VCaP (cell line): ENCODE measurements around the gene BCAS3.
A peak's percentile ranks its signal among the peaks of the same experiment; 100 is the strongest.

ENCODE experiments used
- H3K27ac ChIP-seq: fragments of 450-650 bp; 2 replicates; pipeline ENCODE4 v1.5.1; 2017
- TF ChIP-seq, protein P1 (sequence below): fragments of 450-650 bp; conservative IDR thresholded peaks from 2 replicates; pipeline ENCODE4 v1.5.1; 2017; ENCODE audit warnings: mild to moderate bottlenecking, moderate library complexity

The BCAS3 gene

DNA sequence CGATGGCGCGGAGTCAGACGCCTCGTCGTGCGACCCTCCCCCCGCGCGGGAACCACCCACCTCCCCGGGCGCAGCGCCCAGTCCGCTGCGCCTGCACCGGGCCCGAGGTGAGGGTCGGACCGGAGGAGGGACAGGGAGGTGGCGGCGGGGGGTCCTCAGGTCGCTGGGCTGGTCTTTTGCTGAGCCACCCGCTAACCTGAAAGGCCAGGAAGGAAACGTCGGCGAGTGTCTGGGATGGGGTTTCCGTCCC is 726.9 kb downstream of the BCAS3 start:
- H3K27ac ChIP-seq, result no peak overlapping the region
- TF ChIP-seq, protein P1, sequence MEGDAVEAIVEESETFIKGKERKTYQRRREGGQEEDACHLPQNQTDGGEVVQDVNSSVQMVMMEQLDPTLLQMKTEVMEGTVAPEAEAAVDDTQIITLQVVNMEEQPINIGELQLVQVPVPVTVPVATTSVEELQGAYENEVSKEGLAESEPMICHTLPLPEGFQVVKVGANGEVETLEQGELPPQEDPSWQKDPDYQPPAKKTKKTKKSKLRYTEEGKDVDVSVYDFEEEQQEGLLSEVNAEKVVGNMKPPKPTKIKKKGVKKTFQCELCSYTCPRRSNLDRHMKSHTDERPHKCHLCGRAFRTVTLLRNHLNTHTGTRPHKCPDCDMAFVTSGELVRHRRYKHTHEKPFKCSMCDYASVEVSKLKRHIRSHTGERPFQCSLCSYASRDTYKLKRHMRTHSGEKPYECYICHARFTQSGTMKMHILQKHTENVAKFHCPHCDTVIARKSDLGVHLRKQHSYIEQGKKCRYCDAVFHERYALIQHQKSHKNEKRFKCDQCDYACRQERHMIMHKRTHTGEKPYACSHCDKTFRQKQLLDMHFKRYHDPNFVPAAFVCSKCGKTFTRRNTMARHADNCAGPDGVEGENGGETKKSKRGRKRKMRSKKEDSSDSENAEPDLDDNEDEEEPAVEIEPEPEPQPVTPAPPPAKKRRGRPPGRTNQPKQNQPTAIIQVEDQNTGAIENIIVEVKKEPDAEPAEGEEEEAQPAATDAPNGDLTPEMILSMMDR, result no peak

DNA sequence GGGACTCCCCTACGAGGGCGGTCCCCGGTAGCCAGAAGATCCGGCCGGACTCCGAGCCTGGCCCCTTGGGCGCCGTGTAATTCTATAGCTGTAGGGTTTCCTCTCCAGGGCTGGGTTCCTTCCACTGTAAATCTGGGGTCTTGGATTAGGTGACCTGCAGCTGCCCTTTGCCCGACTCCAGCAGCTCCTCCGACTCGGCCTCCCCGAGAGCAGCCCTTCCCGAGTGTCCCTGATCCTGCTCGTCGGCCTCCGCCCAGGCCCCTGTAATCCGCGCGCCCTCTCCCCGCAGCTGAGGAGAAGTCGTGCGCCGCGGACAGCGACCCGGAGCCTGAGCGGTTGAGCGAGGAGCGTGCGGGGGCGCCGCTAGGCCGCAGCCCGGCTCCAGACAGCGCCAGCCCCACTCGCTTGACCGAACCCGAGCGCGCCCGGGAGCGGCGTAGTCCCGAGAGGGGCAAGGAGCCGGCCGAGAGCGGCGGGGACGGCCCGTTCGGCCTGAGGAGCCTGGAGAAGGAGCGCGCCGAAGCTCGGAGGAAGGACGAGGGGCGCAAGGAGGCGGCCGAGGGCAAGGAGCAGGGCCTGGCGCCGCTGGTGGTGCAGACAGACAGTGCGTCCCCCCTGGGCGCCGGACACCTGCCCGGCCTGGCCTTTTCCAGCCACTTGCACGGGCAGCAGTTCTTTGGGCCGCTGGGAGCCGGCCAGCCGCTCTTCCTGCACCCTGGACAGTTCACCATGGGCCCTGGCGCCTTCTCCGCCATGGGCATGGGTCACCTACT is 727.4 kb downstream of the BCAS3 start:
- TF ChIP-seq, protein P1, result no peak
- no peak overlapping the region for H3K27ac ChIP-seq

DNA sequence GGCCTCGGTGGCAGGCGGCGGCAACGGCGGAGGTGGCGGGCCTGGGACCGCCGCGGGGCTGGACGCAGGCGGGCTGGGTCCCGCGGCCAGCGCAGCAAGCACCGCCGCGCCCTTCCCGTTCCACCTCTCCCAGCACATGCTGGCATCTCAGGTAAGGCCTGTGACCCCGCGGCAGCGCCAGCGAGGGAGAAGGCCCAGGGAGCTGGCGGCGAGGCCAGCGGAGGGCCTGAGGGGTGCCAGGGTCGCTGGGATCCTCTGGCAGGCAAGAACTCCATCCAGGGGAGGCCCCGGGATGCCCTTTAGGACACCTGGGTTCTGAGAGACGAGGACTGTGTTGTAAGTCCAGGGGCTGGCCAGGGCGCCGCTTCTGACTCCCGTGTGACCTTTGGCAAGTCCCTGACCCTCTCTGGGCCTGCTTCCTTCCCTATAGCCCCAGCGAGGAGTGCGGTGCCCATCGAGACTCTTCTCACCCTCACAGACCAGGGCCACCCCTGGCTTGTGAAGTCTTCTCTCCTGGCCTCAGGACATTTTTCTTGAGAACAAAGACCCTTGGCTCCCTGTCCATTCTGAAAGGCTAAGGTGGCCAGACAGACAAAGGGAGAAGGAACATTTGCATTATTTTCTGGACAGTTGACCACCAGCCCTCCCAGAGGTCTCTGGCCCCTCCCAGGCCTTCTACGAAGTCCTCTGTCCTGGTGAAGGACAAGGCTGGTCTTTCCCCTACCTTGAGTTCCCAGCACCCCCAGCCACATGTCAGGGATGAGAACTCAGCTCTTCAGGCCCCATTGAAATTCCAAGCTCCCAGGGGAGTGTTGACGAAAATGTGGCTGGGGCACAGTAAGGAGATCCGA is 728.3 kb downstream of the BCAS3 start:
- no peak overlapping the region for H3K27ac ChIP-seq
- TF ChIP-seq, protein P1, result no peak

GRCh38 chr17:61406537-61406845 is 728.8 kb downstream of the BCAS3 start:
- H3K27ac ChIP-seq, result no peak overlapping the region
- TF ChIP-seq, protein P1, result no peak

GRCh38 chr17:61406971-61407911 is 729.6 kb downstream of the BCAS3 start:
- TF ChIP-seq, protein P1, result no peak
- no peak overlapping the region for H3K27ac ChIP-seq

DNA sequence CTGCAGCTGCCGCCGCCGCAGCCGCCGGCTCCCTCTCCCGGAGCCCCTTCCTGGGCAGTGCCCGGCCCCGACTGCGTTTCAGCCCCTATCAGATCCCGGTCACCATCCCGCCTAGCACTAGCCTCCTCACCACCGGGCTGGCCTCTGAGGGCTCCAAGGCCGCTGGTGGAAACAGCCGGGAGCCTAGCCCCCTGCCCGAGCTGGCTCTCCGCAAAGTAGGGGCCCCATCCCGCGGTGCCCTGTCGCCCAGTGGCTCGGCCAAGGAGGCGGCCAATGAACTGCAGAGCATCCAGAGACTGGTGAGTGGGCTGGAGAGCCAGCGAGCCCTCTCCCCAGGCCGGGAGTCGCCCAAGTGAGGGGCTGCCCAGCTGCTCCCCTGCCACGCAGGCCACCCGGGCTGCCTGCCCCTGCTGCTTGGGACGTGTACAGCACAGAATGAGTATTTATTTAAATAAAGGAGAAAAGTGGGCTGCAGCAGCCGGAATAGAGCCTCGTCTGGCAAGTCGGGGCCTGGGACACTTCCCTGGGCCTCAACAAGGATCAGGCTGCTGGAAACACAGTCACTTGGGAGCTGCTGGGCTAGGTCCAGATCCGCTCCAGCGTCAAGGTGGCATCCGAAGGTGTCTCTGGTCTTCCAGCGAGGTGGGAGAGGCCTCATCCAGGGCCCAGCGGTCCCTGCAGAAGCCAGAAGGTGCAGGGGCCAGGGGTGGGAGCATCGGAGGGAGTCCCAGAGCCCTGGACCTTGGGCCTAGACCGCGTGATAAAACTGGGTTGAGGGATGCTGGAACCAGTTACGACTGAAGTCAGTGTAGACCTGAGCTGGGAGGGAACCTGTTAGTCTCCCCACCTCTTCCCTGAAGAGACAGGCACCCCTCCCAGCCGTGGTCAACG is 730.7 kb downstream of the BCAS3 start:
- H3K27ac ChIP-seq, result peak overlapping the region; percentile 72; the same call in 1 of the 2 replicates
- TF ChIP-seq, protein P1, result no peak
